IMR-90 (cell line): ENCODE data around the gene EIF4EBP2. TPM values are rescaled to one million over a fixed set of nuclear protein-coding genes. Genes with fewer than 3 reads are reported as not detected.

Experiments used
- ATAC-seq: fragments of 200-7000 bp; cut with Tn5 transposase; 2 replicates; pipeline ENCODE4 v1.9.1; 2020; ENCODE audit warnings: low read depth, mild to moderate bottlenecking, moderate library complexity
- BruUV-seq: library from RNA; stranded (reverse); fragments of 400-500 nt; replicated peaks from 2 replicates; lab custom pipeline; 2021; lab: Mats Ljungman, UMichigan
- CTCF ChIA-PET: fragments of 300-600 bp; formaldehyde crosslinking; extraction: SDS; loops from one replicate; lab custom pipeline; 2021; ENCODE audit warnings: antibody characterized with exemption; lab: Yijun Ruan, JAX
- POLR2A ChIA-PET: fragments of 300-600 bp; sonication (Branson Sonifier 250); formaldehyde crosslinking; loops from one replicate; lab custom pipeline; 2022; ENCODE audit warnings: antibody characterized with exemption; ENCODE audit not compliant: unreplicated experiment; lab: Charles Lee
- DNase-seq: peaks from one replicate; pipeline ENCODE4 v3.0.0; 2013
- H2AFZ ChIP-seq: replicated peaks from 2 replicates; pipeline ENCODE3; 2013; ENCODE audit warnings: low read length, mild to moderate bottlenecking; ENCODE audit not compliant: poor library complexity
- H2AK5ac ChIP-seq: 2 replicates; pipeline ENCODE4 v1.6.1; 2013; ENCODE audit warnings: low read depth, low read length, inconsistent platforms
- H2AK9ac ChIP-seq: replicated peaks from 2 replicates; pipeline ENCODE3; 2013; ENCODE audit warnings: mild to moderate bottlenecking, low read depth, low read length, moderate library complexity; ENCODE audit not compliant: poor library complexity
- H2BK120ac ChIP-seq: 2 replicates; pipeline ENCODE4 v1.6.1; 2013; ENCODE audit warnings: low read depth, low read length, inconsistent platforms
- H2BK15ac ChIP-seq: 3 replicates; pipeline ENCODE4 v1.6.1; 2013; ENCODE audit warnings: low read depth, low read length, inconsistent platforms
- H2BK20ac ChIP-seq: 2 replicates; pipeline ENCODE4 v1.6.1; 2013; ENCODE audit warnings: low read depth, mild to moderate bottlenecking, inconsistent platforms, low read length, moderate library complexity
- H2BK5ac ChIP-seq: 2 replicates; pipeline ENCODE4 v1.6.1; 2013; ENCODE audit warnings: mild to moderate bottlenecking, low read depth, low read length, inconsistent platforms; ENCODE audit not compliant: poor library complexity, severe bottlenecking
- H3K14ac ChIP-seq: replicated peaks from 2 replicates; pipeline ENCODE4 v1.6.1; 2013; ENCODE audit warnings: low read depth, low read length, inconsistent platforms
- H3K18ac ChIP-seq: 2 replicates; pipeline ENCODE4 v1.6.1; 2013; ENCODE audit warnings: low read depth, low read length, control low read depth
- H3K23ac ChIP-seq: 2 replicates; pipeline ENCODE4 v1.6.1; 2013; ENCODE audit warnings: low read depth, low read length, inconsistent platforms
- H3K27ac ChIP-seq: 2 replicates; pipeline ENCODE4 v1.5.1; 2013; ENCODE audit warnings: mild to moderate bottlenecking, control low read depth, low read length; ENCODE audit not compliant: insufficient read depth
- H3K27me3 ChIP-seq: 2 replicates; pipeline ENCODE4 v1.6.1; 2013; ENCODE audit warnings: low read length; ENCODE audit not compliant: control insufficient read depth, insufficient read depth
- H3K36me3 ChIP-seq: 2 replicates; pipeline ENCODE4 v1.6.1; 2013; ENCODE audit warnings: low read length, mixed read lengths; ENCODE audit not compliant: control insufficient read depth, insufficient read depth
- H3K4ac ChIP-seq: 2 replicates; pipeline ENCODE4 v1.6.1; 2013; ENCODE audit warnings: low read depth, low read length, inconsistent platforms
- H3K4me1 ChIP-seq: 2 replicates; pipeline ENCODE4 v1.6.1; 2013; ENCODE audit warnings: low read length, mixed read lengths; ENCODE audit not compliant: control insufficient read depth, insufficient read depth
- H3K4me2 ChIP-seq: 2 replicates; pipeline ENCODE4 v1.6.1; 2013; ENCODE audit warnings: low read depth, mild to moderate bottlenecking, control low read depth, low read length, moderate library complexity
- H3K4me3 ChIP-seq: 2 replicates; pipeline ENCODE4 v1.5.1; 2013; ENCODE audit warnings: low read depth, mild to moderate bottlenecking, control low read depth, low read length, moderate library complexity; ENCODE audit not compliant: insufficient read depth
- H3K56ac ChIP-seq: 2 replicates; pipeline ENCODE4 v1.6.1; 2013; ENCODE audit warnings: low read length, inconsistent platforms; ENCODE audit not compliant: insufficient read depth; ENCODE audit errors: extremely low read depth
- H3K79me1 ChIP-seq, 2 experiments: 2 replicates each; pipeline ENCODE4 v1.6.1; 2013; ENCODE audit warnings: low read length in 2 of 2, inconsistent platforms in 1 of 2, low read depth in 1 of 2
- H3K9ac ChIP-seq: 2 replicates; pipeline ENCODE4 v1.6.1; 2013; ENCODE audit warnings: low read depth, low read length, control low read depth
- H3K9me1 ChIP-seq: 2 replicates; pipeline ENCODE4 v1.6.1; 2013; ENCODE audit warnings: low read length, inconsistent platforms; ENCODE audit not compliant: insufficient read depth
- H3K9me3 ChIP-seq: 2 replicates; pipeline ENCODE4 v1.6.1; 2013; ENCODE audit warnings: low read length; ENCODE audit not compliant: control insufficient read depth, insufficient read depth
- H4K20me1 ChIP-seq: 2 replicates; pipeline ENCODE4 v1.6.1; 2013; ENCODE audit warnings: low read length, inconsistent platforms; ENCODE audit not compliant: insufficient read depth
- H4K5ac ChIP-seq: 2 replicates; pipeline ENCODE4 v1.6.1; 2013; ENCODE audit warnings: mild to moderate bottlenecking, low read depth, low read length, control low read depth
- H4K8ac ChIP-seq, 2 experiments: 2 replicates each; pipeline ENCODE4 v1.6.1; 2013; ENCODE audit warnings: low read depth in 2 of 2, low read length in 2 of 2, control low read depth in 1 of 2, inconsistent platforms in 1 of 2
- H4K91ac ChIP-seq: 2 replicates; pipeline ENCODE4 v1.6.1; 2013; ENCODE audit warnings: low read depth, low read length, inconsistent platforms; ENCODE audit not compliant: insufficient read depth
- BHLHE40 ChIP-seq: fragments of 150-350 bp; IDR thresholded peaks from 2 replicates; pipeline ENCODE4 v1.6.1; 2016; ENCODE audit warnings: mild to moderate bottlenecking, low read depth, low read length
- CEBPB ChIP-seq: IDR thresholded peaks from 2 replicates; pipeline ENCODE4 v1.6.1; 2012; ENCODE audit warnings: low read depth, low read length, improper control_type of control experiment
- CHD1 ChIP-seq: IDR thresholded peaks from 2 replicates; pipeline ENCODE4 v1.6.1; 2012; ENCODE audit warnings: low read depth, low read length, improper control_type of control experiment
- CTCF ChIP-seq: conservative IDR thresholded peaks from 2 replicates; pipeline ENCODE4 v1.5.1; 2012; ENCODE audit warnings: mild to moderate bottlenecking, low read depth, low read length, improper control_type of control experiment
- ELK1 ChIP-seq: fragments of 150-350 bp; IDR thresholded peaks from 2 replicates; pipeline ENCODE4 v1.6.1; 2016; ENCODE audit warnings: low read depth, mild to moderate bottlenecking, low read length, moderate library complexity, borderline replicate concordance
- FOS ChIP-seq: fragments of 150-350 bp; IDR thresholded peaks from 2 replicates; pipeline ENCODE4 v1.6.1; 2016; ENCODE audit warnings: low read depth, low read length
- MAFK ChIP-seq: IDR thresholded peaks from 2 replicates; pipeline ENCODE4 v1.6.1; 2012; ENCODE audit warnings: low read depth, low read length, improper control_type of control experiment
- MAZ ChIP-seq: IDR thresholded peaks from 2 replicates; pipeline ENCODE4 v1.6.1; 2012; ENCODE audit warnings: low read depth, mild to moderate bottlenecking, low read length, improper control_type of control experiment, moderate library complexity, borderline replicate concordance
- MXI1 ChIP-seq: IDR thresholded peaks from 2 replicates; pipeline ENCODE4 v1.6.1; 2012; ENCODE audit warnings: low read depth, mild to moderate bottlenecking, low read length, moderate library complexity, borderline replicate concordance
- NFE2L2 ChIP-seq: fragments of 150-350 bp; IDR thresholded peaks from 2 replicates; pipeline ENCODE4 v1.6.1; 2016; ENCODE audit warnings: low read depth, mild to moderate bottlenecking, low read length
- POLR2A ChIP-seq: IDR thresholded peaks from 2 replicates; pipeline ENCODE4 v1.6.1; 2012; ENCODE audit warnings: mild to moderate bottlenecking, low read depth, low read length
- RAD21 ChIP-seq: IDR thresholded peaks from 2 replicates; pipeline ENCODE4 v1.6.1; 2012; ENCODE audit warnings: low read length, improper control_type of control experiment
- RCOR1 ChIP-seq: IDR thresholded peaks from 2 replicates; pipeline ENCODE4 v1.6.1; 2012; ENCODE audit warnings: mild to moderate bottlenecking, low read length, improper control_type of control experiment; ENCODE audit not compliant: insufficient replicate concordance
- RFX5 ChIP-seq: IDR thresholded peaks from 2 replicates; pipeline ENCODE4 v1.8.0; 2012; ENCODE audit warnings: low read depth, mild to moderate bottlenecking, low read length, moderate library complexity
- SMC3 ChIP-seq: fragments of 150-350 bp; IDR thresholded peaks from 2 replicates; pipeline ENCODE4 v1.6.1; 2016; ENCODE audit warnings: low read depth, mild to moderate bottlenecking, antibody characterized with exemption, low read length, moderate library complexity
- USF2 ChIP-seq: fragments of 150-350 bp; IDR thresholded peaks from 2 replicates; pipeline ENCODE4 v1.6.1; 2017; ENCODE audit warnings: mild to moderate bottlenecking, antibody characterized with exemption, low read length, low read depth
- WGBS, 2 experiments: methylation state at CpG; one replicate each; pipeline versions ENCODE4 v1.1.5 to v1.1.7; 2013; ENCODE audit warnings: missing lambda C conversion rate in 2 of 2; ENCODE audit not compliant: insufficient read length in 1 of 2; ENCODE audit errors: extremely low coverage in 2 of 2; 5-methylcytosine and 5-hydroxymethylcytosine counted together
- dilution Hi-C: fragments of 300-500 bp; cut with HindIII; formaldehyde crosslinking; loops from one replicate; pipeline ENCODE4 v1.14.3; 2018; ENCODE audit warnings: low sequenced_read_pairs; ENCODE audit not compliant: unreplicated experiment
- in situ Hi-C: fragments of 300-500 bp; cut with MboI; formaldehyde crosslinking; loops from 3 replicates; pipeline ENCODE4 v1.14.3; 2019; ENCODE audit warnings: low sequenced_read_pairs, inconsistent platforms, mixed read lengths
- intact Hi-C: fragments of 100-400 bp; cut with micrococcal nuclease; formaldehyde crosslinking; loops from 2 replicates; pipeline ENCODE4 v1.10.0; 2022
- polyA plus RNA-seq, 3 experiments: library from polyadenylated mRNA; depleted of rRNA; stranded (reverse); fragments of >200 nt; gene quantifications; 2 replicates each; pipeline ENCODE4 v1.2.3, GENCODE V29; 2012; ENCODE audit warnings: low replicate concordance in 1 of 3
- total RNA-seq: library from RNA; depleted of rRNA; stranded (reverse); fragments of >200 nt; gene quantifications from 2 replicates; pipeline ENCODE4 v1.2.3, GENCODE V29; 2012

The EIF4EBP2 gene
- total and polyA plus RNA-seq, 2 of the 4 experiments (the other 2 are of a cell fraction) = 13.7 to 15.6 TPM

- H2BK20ac ChIP-seq = no peak overlapping the region
- no peaks in the 10 kb centered on the region for H3K9me1 ChIP-seq
- no peaks in the 10 kb centered on the region for H3K9me3 ChIP-seq
- H3K4me1 ChIP-seq = no peaks in the 10 kb centered on the region
- H3K4me2 ChIP-seq = no peak overlapping the region
- H4K8ac ChIP-seq = no peak overlapping the region
- no peak overlapping the region for H2AFZ ChIP-seq
- H4K5ac ChIP-seq = no peak overlapping the region
- no peaks in the 10 kb centered on the region for H3K36me3 ChIP-seq
- no peaks in the 10 kb centered on the region for H4K20me1 ChIP-seq
- TF ChIP-seq BHLHE40 (no peak), POLR2A (no peak), CHD1 (no peak), RCOR1 (no peak), MAZ (no peak), ELK1 (no peak), RAD21 (no peak), CTCF (no peak), SMC3 (no peak), FOS (no peak), RFX5 (no peak), USF2 (no peak), MAFK (no peak), MXI1 (no peak), CEBPB (no peak), NFE2L2 (no peak)
- no CpG with 5 or more reads among the region's 8 CpGs for WGBS, 2 experiments
- no peak overlapping the region for H3K14ac ChIP-seq
- no peak overlapping the region for H3K27ac ChIP-seq
- H2AK9ac ChIP-seq = no peak overlapping the region
- H4K91ac ChIP-seq = no peak overlapping the region
- no peaks in the 10 kb centered on the region for H3K79me1 ChIP-seq
- no peak overlapping the region for H2BK5ac ChIP-seq
- H3K56ac ChIP-seq = no peak overlapping the region
- ChIA-PET CTCF (no interaction called here), POLR2A (no interaction called here)
- no peak overlapping the region for H3K9ac ChIP-seq
- intact Hi-C loops = no loop called here
- H3K23ac ChIP-seq = no peak overlapping the region
- H3K4ac ChIP-seq = no peak overlapping the region
- in situ Hi-C loops = no loop called here
- H3K27me3 ChIP-seq = peaks cover 79% of the 10 kb centered on the region
- no peak overlapping the region for H3K18ac ChIP-seq
- peak; percentile 8 for DNase-seq
- dilution Hi-C loops = no loop called here
- ATAC-seq = no peak
- H2BK120ac ChIP-seq = no peak overlapping the region
- H3K4me3 ChIP-seq = no peak overlapping the region
- BruUV-seq = no TSS peak
- H2AK5ac ChIP-seq = no peak overlapping the region
- H2BK15ac ChIP-seq = no peak overlapping the region
These were observed 71.7 kb downstream of the EIF4EBP2 start for GRCh38 chr10:70475661-70476060.
